ENCODE results near the gene ITPKA.

DNA sequence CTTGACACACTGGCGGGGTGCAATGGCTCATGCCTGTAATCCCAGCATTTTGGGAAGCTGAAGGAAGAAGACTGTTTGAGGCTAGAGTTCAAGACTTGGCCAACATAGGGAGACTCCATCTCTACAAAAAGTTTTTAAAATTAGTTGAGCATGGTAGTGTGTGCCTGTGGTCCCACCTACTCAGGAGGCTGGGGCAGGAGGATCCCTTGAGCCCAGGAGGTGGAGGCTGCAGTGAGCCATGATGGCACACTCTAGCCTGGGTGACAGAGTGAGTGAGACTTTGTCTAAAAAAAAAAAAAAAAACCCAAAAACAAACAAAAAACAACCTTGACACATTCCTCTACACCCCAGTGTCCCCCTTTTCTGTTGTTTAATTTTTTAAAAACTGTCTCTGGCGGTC is 4.0 kb upstream of the ITPKA start:
- TF ChIP-seq, protein P1, sequence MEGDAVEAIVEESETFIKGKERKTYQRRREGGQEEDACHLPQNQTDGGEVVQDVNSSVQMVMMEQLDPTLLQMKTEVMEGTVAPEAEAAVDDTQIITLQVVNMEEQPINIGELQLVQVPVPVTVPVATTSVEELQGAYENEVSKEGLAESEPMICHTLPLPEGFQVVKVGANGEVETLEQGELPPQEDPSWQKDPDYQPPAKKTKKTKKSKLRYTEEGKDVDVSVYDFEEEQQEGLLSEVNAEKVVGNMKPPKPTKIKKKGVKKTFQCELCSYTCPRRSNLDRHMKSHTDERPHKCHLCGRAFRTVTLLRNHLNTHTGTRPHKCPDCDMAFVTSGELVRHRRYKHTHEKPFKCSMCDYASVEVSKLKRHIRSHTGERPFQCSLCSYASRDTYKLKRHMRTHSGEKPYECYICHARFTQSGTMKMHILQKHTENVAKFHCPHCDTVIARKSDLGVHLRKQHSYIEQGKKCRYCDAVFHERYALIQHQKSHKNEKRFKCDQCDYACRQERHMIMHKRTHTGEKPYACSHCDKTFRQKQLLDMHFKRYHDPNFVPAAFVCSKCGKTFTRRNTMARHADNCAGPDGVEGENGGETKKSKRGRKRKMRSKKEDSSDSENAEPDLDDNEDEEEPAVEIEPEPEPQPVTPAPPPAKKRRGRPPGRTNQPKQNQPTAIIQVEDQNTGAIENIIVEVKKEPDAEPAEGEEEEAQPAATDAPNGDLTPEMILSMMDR (IDR thresholded peaks at IDR 0.05): no peak
- TF ChIP-seq POLR2A (IDR thresholded peaks at IDR 0.05): no peak

Data from thyroid gland (tissue), 4 donors.